ENCODE data around the gene CCDC40. TPM values are rescaled to one million over a fixed set of nuclear protein-coding genes. Genes with fewer than 3 reads are reported as not detected.
A peak's percentile ranks its signal among the peaks of the same experiment; 100 is the strongest.

CCDC40 gene
- total and polyA plus RNA-seq, 2 of the 13 experiments (the other 11 are each of a cell fraction or from before 2014, with no cell fraction given), result 4.1 to 5.5 TPM

DNA sequence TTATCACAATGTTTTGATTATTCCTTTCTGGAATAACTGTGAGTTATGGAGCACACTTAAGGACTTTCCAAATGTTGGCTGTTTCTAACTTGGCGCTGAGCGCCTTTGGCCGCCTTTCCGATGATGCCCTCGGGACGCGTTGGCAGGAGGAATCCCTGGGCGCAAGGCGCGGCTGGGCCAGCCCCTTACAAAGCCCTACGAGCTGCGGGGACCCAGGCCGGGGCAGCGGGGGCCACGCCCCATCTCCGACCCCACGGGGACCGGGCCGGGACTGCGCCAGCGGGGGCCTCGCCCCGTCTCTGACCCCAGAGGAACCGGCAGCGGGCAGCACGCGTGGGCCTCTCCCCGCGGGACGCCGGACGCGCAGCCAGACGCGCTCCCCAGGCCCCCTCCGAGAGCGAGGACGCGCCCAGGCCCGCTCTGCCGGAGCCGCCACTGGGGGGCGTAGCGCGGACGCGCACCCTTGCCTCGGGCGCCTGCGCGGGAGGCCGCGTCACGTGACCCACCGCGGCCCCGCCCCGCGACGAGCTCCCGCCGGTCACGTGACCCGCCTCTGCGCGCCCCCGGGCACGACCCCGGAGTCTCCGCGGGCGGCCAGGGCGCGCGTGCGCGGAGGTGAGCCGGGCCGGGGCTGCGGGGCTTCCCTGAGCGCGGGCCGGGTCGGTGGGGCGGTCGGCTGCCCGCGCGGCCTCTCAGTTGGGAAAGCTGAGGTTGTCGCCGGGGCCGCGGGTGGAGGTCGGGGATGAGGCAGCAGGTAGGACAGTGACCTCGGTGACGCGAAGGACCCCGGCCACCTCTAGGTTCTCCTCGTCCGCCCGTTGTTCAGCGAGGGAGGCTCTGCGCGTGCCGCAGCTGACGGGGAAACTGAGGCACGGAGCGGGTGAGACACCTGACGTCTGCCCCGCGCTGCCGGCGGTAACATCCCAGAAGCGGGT lies 64.8 kb downstream of the CCDC40 start, which contains the start of gene GAA (continued):
- TF ChIP-seq, protein P1, sequence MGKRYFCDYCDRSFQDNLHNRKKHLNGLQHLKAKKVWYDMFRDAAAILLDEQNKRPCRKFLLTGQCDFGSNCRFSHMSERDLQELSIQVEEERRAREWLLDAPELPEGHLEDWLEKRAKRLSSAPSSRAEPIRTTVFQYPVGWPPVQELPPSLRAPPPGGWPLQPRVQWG (CRISPR knock-in tag; IDR thresholded peaks at IDR 0.05; ENCODE audit: borderline replicate concordance, low read depth), result no peak
- 0 out of 2 replicates have a peak, but pooled peaks have one; percentile 47 for TF ChIP-seq ZNF530 (CRISPR knock-in tag; IDR thresholded peaks at IDR 0.05; ENCODE audit: low read depth)
- TF ChIP-seq, protein P2, sequence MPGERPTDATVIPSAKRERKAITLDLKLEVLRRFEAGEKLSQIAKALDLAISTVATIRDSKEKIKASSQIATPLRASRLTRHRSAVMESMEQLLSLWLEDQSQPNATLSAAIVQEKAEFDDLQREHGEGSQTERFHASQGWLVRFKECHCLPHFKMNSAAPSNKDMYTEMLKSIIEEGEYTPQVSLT (CRISPR knock-in tag; IDR thresholded peaks at IDR 0.05; ENCODE audit: borderline replicate concordance, low read depth), result no peak
- no peak for TF ChIP-seq CHD4 (IDR thresholded peaks at IDR 0.05; ENCODE audit: borderline replicate concordance, low read length)
- TF ChIP-seq ISX (CRISPR knock-in tag; conservative IDR thresholded peaks at IDR 0.05), result no peak
- TF ChIP-seq ZNF274 (CRISPR knock-in tag; IDR thresholded peaks at IDR 0.05), result peak; percentile 17; the same call in 1 of the 2 replicates
- no peak for TF ChIP-seq HIVEP1 (CRISPR knock-in tag; IDR thresholded peaks at IDR 0.05)
- TF ChIP-seq, protein P3, sequence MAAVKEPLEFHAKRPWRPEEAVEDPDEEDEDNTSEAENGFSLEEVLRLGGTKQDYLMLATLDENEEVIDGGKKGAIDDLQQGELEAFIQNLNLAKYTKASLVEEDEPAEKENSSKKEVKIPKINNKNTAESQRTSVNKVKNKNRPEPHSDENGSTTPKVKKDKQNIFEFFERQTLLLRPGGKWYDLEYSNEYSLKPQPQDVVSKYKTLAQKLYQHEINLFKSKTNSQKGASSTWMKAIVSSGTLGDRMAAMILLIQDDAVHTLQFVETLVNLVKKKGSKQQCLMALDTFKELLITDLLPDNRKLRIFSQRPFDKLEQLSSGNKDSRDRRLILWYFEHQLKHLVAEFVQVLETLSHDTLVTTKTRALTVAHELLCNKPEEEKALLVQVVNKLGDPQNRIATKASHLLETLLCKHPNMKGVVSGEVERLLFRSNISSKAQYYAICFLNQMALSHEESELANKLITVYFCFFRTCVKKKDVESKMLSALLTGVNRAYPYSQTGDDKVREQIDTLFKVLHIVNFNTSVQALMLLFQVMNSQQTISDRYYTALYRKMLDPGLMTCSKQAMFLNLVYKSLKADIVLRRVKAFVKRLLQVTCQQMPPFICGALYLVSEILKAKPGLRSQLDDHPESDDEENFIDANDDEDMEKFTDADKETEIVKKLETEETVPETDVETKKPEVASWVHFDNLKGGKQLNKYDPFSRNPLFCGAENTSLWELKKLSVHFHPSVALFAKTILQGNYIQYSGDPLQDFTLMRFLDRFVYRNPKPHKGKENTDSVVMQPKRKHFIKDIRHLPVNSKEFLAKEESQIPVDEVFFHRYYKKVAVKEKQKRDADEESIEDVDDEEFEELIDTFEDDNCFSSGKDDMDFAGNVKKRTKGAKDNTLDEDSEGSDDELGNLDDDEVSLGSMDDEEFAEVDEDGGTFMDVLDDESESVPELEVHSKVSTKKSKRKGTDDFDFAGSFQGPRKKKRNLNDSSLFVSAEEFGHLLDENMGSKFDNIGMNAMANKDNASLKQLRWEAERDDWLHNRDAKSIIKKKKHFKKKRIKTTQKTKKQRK (IDR thresholded peaks at IDR 0.05; ENCODE audit: low read length), result no peak
- TF ChIP-seq ZNF17 (CRISPR knock-in tag; IDR thresholded peaks at IDR 0.05), result no peak
- TF ChIP-seq, protein P4, sequence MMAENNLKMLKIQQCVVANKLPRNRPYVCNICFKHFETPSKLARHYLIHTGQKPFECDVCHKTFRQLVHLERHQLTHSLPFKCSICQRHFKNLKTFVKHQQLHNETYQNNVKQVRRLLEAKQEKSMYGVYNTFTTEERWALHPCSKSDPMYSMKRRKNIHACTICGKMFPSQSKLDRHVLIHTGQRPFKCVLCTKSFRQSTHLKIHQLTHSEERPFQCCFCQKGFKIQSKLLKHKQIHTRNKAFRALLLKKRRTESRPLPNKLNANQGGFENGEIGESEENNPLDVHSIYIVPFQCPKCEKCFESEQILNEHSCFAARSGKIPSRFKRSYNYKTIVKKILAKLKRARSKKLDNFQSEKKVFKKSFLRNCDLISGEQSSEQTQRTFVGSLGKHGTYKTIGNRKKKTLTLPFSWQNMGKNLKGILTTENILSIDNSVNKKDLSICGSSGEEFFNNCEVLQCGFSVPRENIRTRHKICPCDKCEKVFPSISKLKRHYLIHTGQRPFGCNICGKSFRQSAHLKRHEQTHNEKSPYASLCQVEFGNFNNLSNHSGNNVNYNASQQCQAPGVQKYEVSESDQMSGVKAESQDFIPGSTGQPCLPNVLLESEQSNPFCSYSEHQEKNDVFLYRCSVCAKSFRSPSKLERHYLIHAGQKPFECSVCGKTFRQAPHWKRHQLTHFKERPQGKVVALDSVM (CRISPR knock-in tag; IDR thresholded peaks at IDR 0.05), result peak; percentile 62
- no peak for TF ChIP-seq ZMYM2 (CRISPR knock-in tag; IDR thresholded peaks at IDR 0.05)
- TF ChIP-seq, protein P5, sequence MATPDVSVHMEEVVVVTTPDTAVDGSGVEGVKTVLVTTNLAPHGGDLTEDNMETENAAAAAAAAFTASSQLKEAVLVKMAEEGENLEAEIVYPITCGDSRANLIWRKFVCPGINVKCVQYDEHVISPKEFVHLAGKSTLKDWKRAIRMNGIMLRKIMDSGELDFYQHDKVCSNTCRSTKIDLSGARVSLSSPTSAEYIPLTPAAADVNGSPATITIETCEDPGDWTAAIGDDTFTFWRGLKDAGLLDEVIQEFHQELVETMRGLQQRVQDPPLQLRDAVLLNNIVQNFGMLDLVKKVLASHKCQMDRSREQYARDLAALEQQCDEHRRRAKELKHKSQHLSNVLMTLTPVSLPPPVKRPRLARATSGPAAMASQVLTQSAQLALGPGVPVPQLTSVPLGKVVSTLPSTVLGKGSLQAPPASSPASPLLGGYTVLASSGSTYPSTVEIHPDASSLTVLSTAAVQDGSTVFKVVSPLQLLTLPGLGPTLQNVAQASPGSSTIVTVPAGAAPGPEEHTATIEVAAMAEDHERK (CRISPR knock-in tag; IDR thresholded peaks at IDR 0.05; ENCODE audit: low read depth), result no peak
- TF ChIP-seq, protein P6, sequence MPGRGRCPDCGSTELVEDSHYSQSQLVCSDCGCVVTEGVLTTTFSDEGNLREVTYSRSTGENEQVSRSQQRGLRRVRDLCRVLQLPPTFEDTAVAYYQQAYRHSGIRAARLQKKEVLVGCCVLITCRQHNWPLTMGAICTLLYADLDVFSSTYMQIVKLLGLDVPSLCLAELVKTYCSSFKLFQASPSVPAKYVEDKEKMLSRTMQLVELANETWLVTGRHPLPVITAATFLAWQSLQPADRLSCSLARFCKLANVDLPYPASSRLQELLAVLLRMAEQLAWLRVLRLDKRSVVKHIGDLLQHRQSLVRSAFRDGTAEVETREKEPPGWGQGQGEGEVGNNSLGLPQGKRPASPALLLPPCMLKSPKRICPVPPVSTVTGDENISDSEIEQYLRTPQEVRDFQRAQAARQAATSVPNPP (CRISPR knock-in tag; IDR thresholded peaks at IDR 0.05), result peak; percentile 36; the same call in 1 of the 2 replicates
- TF ChIP-seq FOXM1 (CRISPR knock-in tag; IDR thresholded peaks at IDR 0.05), result no peak
- no peak for TF ChIP-seq ZNF460 (CRISPR knock-in tag; IDR thresholded peaks at IDR 0.05; ENCODE audit: borderline replicate concordance)
- no peak for TF ChIP-seq SOX6 (IDR thresholded peaks at IDR 0.05)
- peak; percentile 36; the same call in 1 of the 2 replicates for TF ChIP-seq SOX6 (CRISPR knock-in tag; IDR thresholded peaks at IDR 0.05)
- no peak for TF ChIP-seq ZNF614 (CRISPR knock-in tag; IDR thresholded peaks at IDR 0.05; ENCODE audit: borderline replicate concordance)
- TF ChIP-seq, protein P7, sequence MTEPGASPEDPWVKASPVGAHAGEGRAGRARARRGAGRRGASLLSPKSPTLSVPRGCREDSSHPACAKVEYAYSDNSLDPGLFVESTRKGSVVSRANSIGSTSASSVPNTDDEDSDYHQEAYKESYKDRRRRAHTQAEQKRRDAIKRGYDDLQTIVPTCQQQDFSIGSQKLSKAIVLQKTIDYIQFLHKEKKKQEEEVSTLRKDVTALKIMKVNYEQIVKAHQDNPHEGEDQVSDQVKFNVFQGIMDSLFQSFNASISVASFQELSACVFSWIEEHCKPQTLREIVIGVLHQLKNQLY (CRISPR knock-in tag; IDR thresholded peaks at IDR 0.05), result 0 out of 2 replicates have a peak, but pooled peaks have one; percentile 2
